Iris pigment epithelial cell (primary cell): ENCODE measurements around the gene KCNE4.
A peak's percentile ranks its signal among the peaks of the same experiment; 100 is the strongest.

Experiments used
- DNase-seq: peaks from one replicate; pipeline ENCODE4 v3.0.0-alpha.2; 2011; ENCODE audit warnings: low read depth

The KCNE4 gene

GRCh38 chr2:223040527-223040926, 11.5 kb upstream of the KCNE4 start:
- no peak for DNase-seq

DNA sequence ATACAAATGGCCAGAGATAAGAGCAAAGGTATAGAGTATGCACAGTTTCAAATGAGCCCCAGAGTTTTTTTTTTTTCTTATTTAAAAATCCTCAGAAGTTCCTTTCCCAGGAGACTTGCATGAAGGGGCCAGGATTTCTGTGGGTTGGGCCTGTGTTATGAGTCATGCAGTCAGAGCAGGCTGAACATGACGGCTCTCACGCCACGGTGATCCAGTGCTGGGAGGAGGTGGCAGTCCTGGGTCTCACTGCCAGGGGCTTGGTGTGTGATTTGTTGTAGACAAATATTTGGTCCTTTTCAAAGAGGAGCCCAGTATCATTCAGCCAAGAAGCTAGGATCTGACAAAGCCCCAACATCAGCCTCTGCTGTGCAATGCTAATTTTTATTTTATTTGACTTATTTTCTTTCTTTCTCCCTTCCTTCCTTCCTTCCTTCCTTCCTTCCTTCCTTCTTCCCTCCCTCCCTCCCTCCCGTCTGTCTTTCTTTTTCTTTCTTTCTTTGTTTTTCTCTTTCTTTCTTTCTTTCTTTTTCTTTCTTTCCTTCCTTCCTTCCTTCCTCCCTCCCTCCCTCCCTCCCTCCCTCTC, 10.4 kb upstream of the KCNE4 start:
- DNase-seq = peak; percentile 95

DNA sequence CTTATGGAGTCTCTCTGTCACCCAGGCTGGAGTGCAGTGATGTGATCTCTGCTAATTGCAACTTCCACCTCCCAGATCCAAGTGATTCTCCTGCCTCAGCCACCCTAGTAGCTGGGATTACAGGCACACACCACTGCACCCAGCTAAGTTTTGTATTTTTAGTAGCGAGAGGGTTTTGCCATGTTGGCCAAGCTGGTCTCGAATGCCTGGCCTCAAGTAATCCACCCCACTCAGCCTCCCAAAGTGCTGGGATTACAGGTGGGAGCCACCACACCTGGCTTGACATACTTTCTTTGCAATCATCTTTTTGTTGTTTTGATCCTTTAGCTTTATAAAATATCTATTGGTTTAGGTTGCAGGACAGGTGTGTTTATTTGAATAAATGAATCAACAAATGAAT, 9.7 kb upstream of the KCNE4 start:
- DNase-seq = no peak

- DNase-seq = peak; percentile 36
Observed at GRCh38 chr2:223042704-223043118, 9.3 kb upstream of the KCNE4 start.

GRCh38 chr2:223043164-223043941, 8.6 kb upstream of the KCNE4 start:
- no peak for DNase-seq

DNA sequence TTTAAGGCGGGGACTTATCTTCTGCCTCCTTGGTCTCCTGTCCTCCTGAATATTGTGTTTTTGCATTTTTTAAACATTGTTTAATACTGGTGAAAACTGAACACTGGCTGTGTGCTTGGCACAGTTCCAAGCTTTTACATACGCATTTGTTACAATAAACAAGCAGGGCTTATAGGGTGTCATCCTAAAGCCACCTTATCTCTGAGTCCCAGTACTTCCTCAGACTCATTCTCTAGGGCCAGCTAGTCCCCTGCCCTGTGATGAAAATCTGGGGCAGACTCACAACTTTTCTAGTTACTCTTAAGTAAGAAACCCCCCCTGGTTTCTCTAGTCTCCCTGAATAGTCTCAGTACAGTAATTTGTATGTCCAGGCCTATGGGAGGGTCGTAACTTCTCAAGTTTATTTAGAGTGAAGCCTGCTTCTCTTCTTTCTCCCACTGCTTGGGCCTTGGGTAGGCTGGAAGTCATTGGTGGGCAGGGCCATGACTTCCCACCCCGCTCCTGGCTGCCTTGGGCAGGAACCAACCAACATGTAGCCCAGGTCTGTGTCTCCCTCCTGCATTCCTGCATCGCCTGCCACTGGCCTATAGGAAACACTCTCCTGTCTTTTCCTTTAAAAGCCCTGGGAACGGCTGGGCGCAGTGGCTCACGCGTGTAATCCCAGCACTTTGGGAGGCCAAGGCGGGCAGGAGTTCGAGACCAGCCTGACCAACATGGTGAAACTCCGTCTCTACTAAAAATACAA, 7.7 kb upstream of the KCNE4 start:
- DNase-seq = peak; percentile 23

GRCh38 chr2:223044916-223045700, 6.9 kb upstream of the KCNE4 start:
- DNase-seq = no peak

DNA sequence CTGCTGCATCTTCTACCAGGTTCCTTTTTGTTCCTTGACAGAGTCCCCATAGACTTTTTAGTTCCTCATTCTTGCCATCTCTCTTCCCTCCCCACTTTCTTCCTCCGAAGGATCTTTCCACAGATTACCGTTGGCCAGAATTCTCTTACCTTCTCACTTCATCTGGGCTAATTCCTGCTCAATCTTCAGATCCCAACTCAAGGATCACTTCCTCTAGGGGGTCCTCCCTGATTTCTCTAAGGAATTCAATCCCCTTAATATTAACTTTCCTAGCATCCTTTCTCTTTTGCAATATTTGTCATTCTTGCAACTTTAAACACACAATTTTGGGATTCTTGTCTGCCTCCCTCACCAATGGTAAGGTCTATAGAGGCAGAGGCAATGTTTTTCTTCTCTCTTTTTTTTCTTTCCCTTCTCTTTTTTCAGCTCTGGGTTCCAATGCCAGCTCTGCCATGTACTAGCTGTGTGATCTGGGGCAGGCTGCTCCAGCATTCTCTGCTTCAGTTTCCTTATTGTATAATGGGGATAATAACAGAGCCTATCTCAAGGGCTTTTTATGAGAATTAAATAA, 5.4 kb upstream of the KCNE4 start:
- DNase-seq = no peak

GRCh38 chr2:223047260-223047761, 4.7 kb upstream of the KCNE4 start:
- peak; percentile 96 for DNase-seq

GRCh38 chr2:223048519-223048918, 3.5 kb upstream of the KCNE4 start:
- no peak for DNase-seq

DNA sequence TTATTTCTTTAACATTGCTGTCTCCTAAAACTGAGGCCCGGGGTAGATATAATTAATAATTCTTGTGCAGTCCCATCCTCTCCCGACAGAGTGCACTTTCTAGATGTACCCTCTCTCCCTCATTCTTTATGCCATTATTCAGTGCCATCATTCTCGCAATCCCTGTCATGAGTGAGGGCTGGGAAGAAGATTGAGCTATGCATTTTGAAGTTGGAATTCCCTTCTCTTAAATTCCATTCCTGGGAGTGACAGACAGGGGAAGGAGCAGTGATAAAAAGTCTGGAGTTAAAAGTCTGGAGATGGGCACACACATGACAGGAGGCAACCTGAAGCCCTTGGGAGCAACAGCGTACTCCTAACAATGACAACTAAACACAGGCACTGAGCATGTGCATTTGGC, 2.6 kb upstream of the KCNE4 start:
- DNase-seq = no peak

DNA sequence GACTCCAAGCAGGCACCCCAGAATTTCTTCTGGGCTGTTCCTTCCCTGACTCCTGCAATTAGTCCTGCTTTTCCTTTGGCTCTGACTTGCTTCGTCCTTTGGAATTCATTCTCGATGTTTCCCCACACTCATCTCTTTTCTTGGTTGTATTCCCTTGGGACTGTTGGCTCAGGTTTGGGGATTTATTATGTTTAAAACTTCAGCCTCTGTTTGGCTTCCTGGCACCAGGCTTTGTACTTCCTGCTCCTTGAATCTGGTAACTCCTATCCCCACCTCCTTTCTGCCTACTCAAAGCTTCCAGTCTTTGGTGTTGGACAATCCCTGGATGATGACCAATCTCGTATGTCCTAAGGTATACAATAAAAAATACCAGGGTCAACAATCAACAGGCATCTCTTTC, 1.8 kb upstream of the KCNE4 start:
- no peak for DNase-seq

DNA sequence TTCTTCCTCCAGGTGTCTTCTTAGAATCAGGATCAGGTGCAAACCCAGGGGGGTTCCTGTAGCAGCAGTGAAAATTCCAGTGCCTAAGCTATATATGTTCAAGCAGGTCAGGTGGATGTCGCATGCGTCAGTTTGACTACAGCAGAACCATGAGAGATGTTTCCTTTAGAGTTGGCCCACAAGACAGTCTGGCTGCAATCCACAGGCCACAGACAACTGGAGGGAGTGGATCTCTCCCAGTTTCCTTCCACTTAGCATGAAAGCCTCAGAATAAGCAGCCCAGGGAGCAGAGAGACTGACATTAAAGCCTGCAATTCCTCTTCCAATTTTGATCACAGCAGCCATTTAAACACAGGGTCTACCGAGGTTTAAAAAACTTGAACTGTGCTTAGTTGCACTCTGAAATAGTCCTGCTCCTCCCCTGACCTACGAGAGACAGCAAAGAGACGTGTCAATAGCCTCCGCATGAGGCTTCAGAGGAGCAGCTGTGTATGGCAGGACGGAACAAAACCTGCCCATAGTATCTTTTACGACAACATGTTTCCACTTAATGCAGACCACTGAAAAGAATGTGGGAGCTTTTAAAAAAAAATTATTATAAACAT, 988 bp upstream of the KCNE4 start:
- peak; percentile 46 for DNase-seq

DNA sequence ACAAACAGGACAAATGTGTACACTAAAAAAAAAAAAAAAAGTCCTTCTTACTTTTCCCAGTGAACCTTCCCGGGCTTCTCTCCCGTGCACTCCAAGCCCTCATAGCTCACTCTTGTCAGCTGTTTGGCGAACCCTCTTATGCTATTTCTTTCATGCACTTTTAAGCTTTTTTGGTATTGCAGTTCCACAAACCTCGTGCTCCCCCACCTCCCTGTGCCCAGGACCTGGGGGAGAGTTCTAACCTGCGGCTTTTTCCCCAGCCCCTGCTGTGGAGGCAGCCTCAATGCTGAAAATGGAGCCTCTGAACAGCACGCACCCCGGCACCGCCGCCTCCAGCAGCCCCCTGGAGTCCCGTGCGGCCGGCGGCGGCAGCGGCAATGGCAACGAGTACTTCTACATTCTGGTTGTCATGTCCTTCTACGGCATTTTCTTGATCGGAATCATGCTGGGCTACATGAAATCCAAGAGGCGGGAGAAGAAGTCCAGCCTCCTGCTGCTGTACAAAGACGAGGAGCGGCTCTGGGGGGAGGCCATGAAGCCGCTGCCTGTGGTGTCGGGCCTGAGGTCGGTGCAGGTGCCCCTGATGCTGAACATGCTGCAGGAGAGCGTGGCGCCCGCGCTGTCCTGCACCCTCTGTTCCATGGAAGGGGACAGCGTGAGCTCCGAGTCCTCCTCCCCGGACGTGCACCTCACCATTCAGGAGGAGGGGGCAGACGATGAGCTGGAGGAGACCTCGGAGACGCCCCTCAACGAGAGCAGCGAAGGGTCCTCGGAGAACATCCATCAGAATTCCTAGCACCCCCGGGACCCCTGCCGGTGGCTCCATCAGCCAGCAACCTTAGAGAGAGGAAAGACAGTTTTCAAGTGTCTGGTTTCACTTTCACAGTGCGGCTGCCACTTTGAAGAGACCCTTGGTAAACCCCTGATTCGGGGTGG, 826 bp downstream of the KCNE4 start:
- no peak for DNase-seq

- no peak for DNase-seq
Observed at GRCh38 chr2:223053484-223054192, 1.6 kb downstream of the KCNE4 start.

DNA sequence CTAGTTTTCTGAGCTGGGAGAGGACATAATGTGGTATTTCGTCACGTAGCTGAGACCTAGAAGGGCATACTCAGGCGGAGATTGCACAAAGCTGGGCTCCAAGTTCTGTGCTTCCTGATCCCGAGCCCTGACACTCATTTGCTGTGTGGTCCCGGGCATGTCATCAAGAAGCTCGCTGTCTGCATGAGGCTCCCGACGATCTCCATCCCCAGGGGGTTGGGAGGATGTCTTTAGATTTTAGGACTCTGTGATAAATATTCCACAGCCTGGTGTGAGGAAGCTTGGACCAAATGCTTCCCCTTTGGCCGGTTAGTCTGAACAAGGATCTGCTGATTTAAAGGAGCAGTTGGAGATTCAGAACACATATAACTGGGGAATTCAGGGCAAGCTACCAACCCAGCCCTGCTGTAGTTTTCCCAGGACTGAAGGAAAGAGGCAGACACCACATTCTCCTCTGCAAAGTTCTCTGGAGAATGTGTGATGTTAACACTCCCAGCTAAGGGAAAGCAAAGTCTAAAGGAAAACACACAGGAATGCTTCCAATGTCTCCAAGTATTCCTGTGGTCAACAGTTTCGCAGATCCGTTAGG, 2.3 kb downstream of the KCNE4 start:
- DNase-seq = peak; percentile 74

- peak; percentile 75 for DNase-seq
Observed at GRCh38 chr2:223055140-223055539, 3.1 kb downstream of the KCNE4 start.

DNA sequence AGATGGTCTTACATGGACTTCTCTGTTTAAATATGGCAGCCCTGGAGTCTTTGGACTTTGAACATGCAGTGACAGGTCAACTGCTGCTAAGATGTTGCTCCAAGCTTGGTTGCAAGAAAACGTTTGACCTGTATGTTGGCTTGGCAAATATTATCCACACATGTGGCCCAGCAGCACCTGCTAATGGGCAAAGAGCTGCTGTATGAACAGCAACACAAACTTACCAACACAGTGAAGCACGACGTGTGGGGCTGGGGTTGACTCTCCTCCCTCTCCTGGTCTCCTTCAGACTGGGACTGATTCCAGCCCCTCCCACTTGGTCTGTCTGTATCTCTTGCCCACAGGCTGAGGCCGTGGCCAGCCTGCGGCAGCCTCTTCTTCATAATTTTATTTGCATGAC, 3.8 kb downstream of the KCNE4 start:
- peak; percentile 41 for DNase-seq
